Spleen (tissue), 11 donors: ENCODE measurements around the gene SPATA20. TPM values are rescaled to one million over a fixed set of nuclear protein-coding genes. Genes with fewer than 3 reads are reported as not detected.

Experiments
- DNase-seq: peaks from one replicate; pipeline ENCODE4 v3.0.0-alpha.2; 2020
- H3K27ac ChIP-seq, 8 donors: fragments of 200-600 bp; sonication (generic) in 7 of 8; 1 replicate in 4 of 8; 2 replicates in 4 of 8; pipeline versions ENCODE4 v1.5.0 to v1.8.0; 2016 to 2021; ENCODE audit warnings: inconsistent platforms in 4 of 8, mild to moderate bottlenecking in 4 of 8, moderate library complexity in 1 of 8
- H3K27me3 ChIP-seq, 7 donors: fragments of 200-600 bp; sonication (generic) in 6 of 7; replicated peaks in 1 of 7; 1 replicate in 4 of 7; 2 replicates in 3 of 7; pipeline versions ENCODE4 v1.5.0 to v1.8.0; 2016 to 2021; ENCODE audit warnings: inconsistent platforms in 3 of 7, mild to moderate bottlenecking in 1 of 7
- H3K36me3 ChIP-seq, 6 donors: fragments of 200-600 bp; sonication (generic) in 5 of 6; 1 replicate in 4 of 6; 2 replicates in 2 of 6; pipeline versions ENCODE4 v1.5.0 to v1.8.0; 2016 to 2021; ENCODE audit warnings: inconsistent platforms in 2 of 6
- H3K4me1 ChIP-seq, 6 donors: fragments of 200-600 bp; sonication (generic) in 5 of 6; 1 replicate in 3 of 6; 2 replicates in 3 of 6; pipeline versions ENCODE4 v1.5.0 to v1.8.0; 2016 to 2021; ENCODE audit warnings: inconsistent platforms in 3 of 6
- H3K4me3 ChIP-seq, 8 donors: fragments of 200-600 bp; sonication (generic) in 7 of 8; 1 replicate in 4 of 8; 2 replicates in 4 of 8; pipeline versions ENCODE4 v1.5.0 to v1.8.0; 2016 to 2021; ENCODE audit warnings: inconsistent platforms in 4 of 8, mild to moderate bottlenecking in 4 of 8, moderate library complexity in 2 of 8
- H3K9me3 ChIP-seq, 8 donors: fragments of 200-600 bp; sonication (generic) in 7 of 8; 1 replicate in 4 of 8; 2 replicates in 4 of 8; pipeline versions ENCODE4 v1.5.0 to v1.8.0; 2016 to 2021; ENCODE audit warnings: inconsistent platforms in 4 of 8
- CTCF ChIP-seq, 11 experiments: fragments of 200-600 bp in 7 of 11; fragments of 450-650 bp in 4 of 11; sonication (generic) in 4 of 11; IDR thresholded peaks in 8 of 11; conservative IDR thresholded peaks in 3 of 11; 1 replicate in 7 of 11; 2 replicates in 4 of 11; pipeline versions ENCODE4 v1.4.0 to v1.8.0; 2016 to 2021; ENCODE audit warnings: antibody characterized with exemption in 11 of 11, inconsistent platforms in 4 of 11, mild to moderate bottlenecking in 1 of 11
- POLR2A ChIP-seq, 3 donors: fragments of 450-650 bp; IDR thresholded peaks; one replicate each; pipeline ENCODE4 v1.5.1; 2017; ENCODE audit warnings: antibody characterized with exemption in 3 of 3, mild to moderate bottlenecking in 1 of 3
- POLR2AphosphoS5 ChIP-seq, 3 donors: sonication (generic); formaldehyde crosslinking; IDR thresholded peaks; one replicate each; pipeline ENCODE4 v1.5.1; 2017; ENCODE audit warnings: antibody characterized with exemption in 3 of 3
- WGBS, 5 donors: extraction: QIAGEN DNeasy Blood & Tissue Kit in 3 of 5; methylation state at CpG; one replicate each; pipeline versions ENCODE4 v1.1.5 to v1.1.7; 2013 to 2018; 5-methylcytosine and 5-hydroxymethylcytosine counted together
- intact Hi-C: fragments of 100-400 bp; cut with DNase I; formaldehyde crosslinking; loops from one replicate; pipeline ENCODE4 v1.15.0; 2023; ENCODE audit warnings: low total_unique reads
- polyA plus RNA-seq, 3 donors: library from polyadenylated mRNA; stranded (reverse); fragments of 200-250 nt; gene quantifications; one replicate each; pipeline ENCODE4 v1.2.1, GENCODE V29; 2013
- total RNA-seq, 7 donors: library from RNA; depleted of rRNA in 3 of 7; stranded (reverse); fragments of >200 nt in 3 of 7; fragmentation: NEBNext Ultra II Directional in 4 of 7; extraction: Animal tissue kit (Norgen Biotek cat#: 25700) in 4 of 7; gene quantifications; one replicate each; pipeline versions ENCODE4 v1.1.0 to v1.2.1, GENCODE V29; 2016 to 2021
- donor health status: healthy with polysubstance abuse.
- donor health status: DM: no; HTN: no; CAD: no; lungs with moderate emphysema.
- donor health status: DM: no; HTN: no; CAD: no.
- donor health status: Bipolar disorder and iron deficiency.
- donor health status: healthy.
- donor health status: DM: no; HTN: no; CAD: no.
- donor health status: DM: yes; HTN: yes; CAD: no.

Gene SPATA20
- total and polyA plus RNA-seq, 10 donors = 14.9 to 128 (median 57.1) TPM

DNA sequence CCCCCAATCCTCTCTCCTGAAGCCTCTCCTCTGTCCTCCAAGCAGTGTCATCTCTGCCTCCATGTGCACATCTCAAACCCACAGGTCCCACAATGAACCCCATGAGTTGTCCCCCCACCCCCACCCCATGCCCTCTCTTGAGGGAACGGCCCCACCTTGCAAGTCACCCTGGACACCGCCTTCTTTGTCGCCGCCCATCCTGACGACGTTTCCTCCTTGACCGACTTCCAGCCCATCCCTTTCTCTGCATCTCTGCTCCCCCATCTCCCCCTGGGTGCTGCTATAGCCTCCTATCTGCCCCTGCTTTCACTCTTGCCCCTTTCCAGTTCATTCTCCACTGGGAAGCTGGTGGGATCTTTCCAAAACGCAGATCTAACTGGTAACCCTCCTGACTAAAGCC lies 1.7 kb upstream of the SPATA20 start:
- intact Hi-C loops = loop anchor here (5.0 to 10.0 kb wide), 2 partner anchors 152 to 299 kb away; no protein-coding TSS in a partner anchor
- Histone ChIP-seq H3K27me3 (peaks cover 0 to 11% (median 0%) of the 10 kb centered on the region in 7 donors), H3K36me3 (peaks cover 0 to 20% (median 0%) of the 10 kb centered on the region in 6 donors), H3K4me3 (no peak overlapping the region), H3K27ac (no peak overlapping the region), H3K4me1 (peaks cover 17 to 51% (median 35%) of the 10 kb centered on the region in 6 donors), H3K9me3 (no peaks in the 10 kb centered on the region)
- TF ChIP-seq POLR2A (IDR thresholded peaks at IDR 0.05) (no peak), CTCF (IDR thresholded peaks at IDR 0.05 in 8 of 11, conservative IDR thresholded peaks at IDR 0.05 in 3 of 11) (no peak), POLR2AphosphoS5 (IDR thresholded peaks at IDR 0.05) (no peak)
- no peak for DNase-seq
- 47 to 60% (median 53%) methylated on average over 8 of the region's 8 CpGs for WGBS, 5 donors

DNA sequence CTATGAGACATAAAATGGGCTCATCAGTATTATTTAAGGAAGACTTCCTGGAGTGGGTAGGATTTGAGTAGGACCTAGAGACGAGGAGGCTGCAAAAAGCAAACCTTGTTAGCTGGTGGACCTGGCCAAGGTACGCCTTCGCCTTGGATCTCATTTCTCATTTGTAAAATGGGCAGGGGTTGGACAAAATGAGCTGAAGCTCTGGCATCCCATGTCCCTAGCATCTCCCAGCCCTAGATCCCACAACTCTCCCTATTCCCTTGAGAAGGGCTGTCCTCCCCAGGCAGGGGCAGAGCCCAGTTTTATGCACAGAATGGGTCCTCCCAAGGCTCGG lies 306 bp upstream of the SPATA20 start:
- DNase-seq = no peak
- TF ChIP-seq CTCF (IDR thresholded peaks at IDR 0.05 in 8 of 11, conservative IDR thresholded peaks at IDR 0.05 in 3 of 11) = peak in 1 of 11 experiments; percentile 97
- no peak for TF ChIP-seq POLR2A (IDR thresholded peaks at IDR 0.05)
- no peak for TF ChIP-seq POLR2AphosphoS5 (IDR thresholded peaks at IDR 0.05)
- Histone ChIP-seq H3K9me3 (no peaks in the 10 kb centered on the region), H3K27ac (peak overlapping the region in 7 of 8 donors; percentile 49 to 89 (median 86)), H3K4me1 (peaks cover 17 to 42% (median 28%) of the 10 kb centered on the region in 6 donors), H3K36me3 (peaks cover 0 to 33% (median 10%) of the 10 kb centered on the region in 6 donors), H3K27me3 (peaks cover 0 to 11% (median 0%) of the 10 kb centered on the region in 7 donors), H3K4me3 (peak overlapping the region in 6 of 8 donors; percentile 37 to 75 (median 54))
- WGBS, 5 donors = 46 to 68% (median 53%) methylated on average over 3 to 4 of the region's 4 CpGs
- intact Hi-C loops = loop anchor here (5.0 to 10.0 kb wide), 2 partner anchors 151 to 298 kb away; no protein-coding TSS in a partner anchor

GRCh38 chr17:50547736-50548083 lies 736 bp downstream of the SPATA20 start:
- Histone ChIP-seq H3K27ac (peak overlapping the region in 7 of 8 donors; percentile 49 to 88 (median 84)), H3K4me3 (peak overlapping the region in 7 of 8 donors; percentile 37 to 75 (median 54)), H3K27me3 (peaks cover 0 to 11% (median 0%) of the 10 kb centered on the region in 7 donors), H3K4me1 (peaks cover 12 to 32% (median 22%) of the 10 kb centered on the region in 6 donors), H3K9me3 (no peaks in the 10 kb centered on the region), H3K36me3 (peaks cover 0 to 39% (median 12%) of the 10 kb centered on the region in 6 donors)
- intact Hi-C loops = loop anchor here (5.0 to 10.0 kb wide), 2 partner anchors 150 to 297 kb away; no protein-coding TSS in a partner anchor
- no peak for DNase-seq
- 68 to 83% (median 79%) methylated on average over 4 to 5 of the region's 5 CpGs for WGBS, 5 donors
- TF ChIP-seq CTCF (IDR thresholded peaks at IDR 0.05 in 8 of 11, conservative IDR thresholded peaks at IDR 0.05 in 3 of 11) = no peak
- TF ChIP-seq POLR2AphosphoS5 (IDR thresholded peaks at IDR 0.05) = no peak
- TF ChIP-seq POLR2A (IDR thresholded peaks at IDR 0.05) = no peak

DNA sequence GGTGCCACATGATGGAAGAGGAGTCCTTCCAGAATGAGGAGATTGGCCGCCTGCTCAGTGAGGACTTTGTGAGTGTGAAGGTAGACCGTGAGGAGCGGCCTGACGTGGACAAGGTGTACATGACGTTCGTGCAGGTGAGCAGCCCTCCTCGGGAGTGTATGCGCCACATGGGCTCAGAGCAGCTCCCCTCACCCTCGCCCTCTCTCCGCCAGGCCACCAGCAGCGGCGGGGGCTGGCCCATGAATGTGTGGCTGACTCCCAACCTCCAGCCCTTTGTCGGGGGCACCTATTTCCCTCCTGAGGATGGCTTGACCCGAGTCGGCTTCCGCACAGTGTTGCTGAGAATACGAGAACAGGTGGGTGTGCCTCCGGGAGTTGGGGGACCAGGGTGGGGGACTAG lies 1.9 kb downstream of the SPATA20 start:
- Histone ChIP-seq H3K36me3 (peaks cover 0 to 39% (median 12%) of the 10 kb centered on the region in 6 donors), H3K27me3 (peaks cover 0 to 11% (median 0%) of the 10 kb centered on the region in 7 donors), H3K4me1 (peaks cover 9 to 27% (median 20%) of the 10 kb centered on the region in 6 donors), H3K9me3 (no peaks in the 10 kb centered on the region), H3K27ac (peak overlapping the region in 1 of 8 donors; percentile 87), H3K4me3 (no peak overlapping the region)
- WGBS, 5 donors = 87 to 94% (median 90%) methylated on average over 11 to 18 of the region's 18 CpGs
- intact Hi-C loops = loop anchor here (5.0 to 10.0 kb wide), 2 partner anchors 148 to 296 kb away; no protein-coding TSS in a partner anchor
- TF ChIP-seq POLR2AphosphoS5 (IDR thresholded peaks at IDR 0.05) (no peak), POLR2A (IDR thresholded peaks at IDR 0.05) (no peak), CTCF (IDR thresholded peaks at IDR 0.05 in 8 of 11, conservative IDR thresholded peaks at IDR 0.05 in 3 of 11) (no peak)
- DNase-seq = no peak
